ENCODE results near the gene KLF12.

DNA sequence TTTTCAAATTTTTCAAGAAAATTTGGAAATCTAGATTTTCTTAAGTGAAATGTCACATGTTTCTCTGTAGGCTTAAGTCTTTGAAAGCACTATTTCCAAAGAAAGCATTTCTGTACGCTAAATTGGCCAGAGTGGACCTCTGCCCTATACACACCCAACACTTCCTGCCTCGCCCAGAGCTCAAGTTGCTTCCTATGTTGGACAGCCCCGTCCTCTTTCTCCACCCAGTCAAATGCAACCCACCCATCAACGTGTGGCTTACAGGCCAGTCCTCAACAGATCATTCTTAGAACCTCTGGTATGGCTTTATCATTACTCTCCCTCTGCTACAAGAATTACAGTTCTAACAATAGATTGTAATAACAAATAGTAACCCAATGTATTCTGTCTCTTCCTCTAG lies 24.2 kb downstream of the KLF12 start:
- TF ChIP-seq, protein P1, sequence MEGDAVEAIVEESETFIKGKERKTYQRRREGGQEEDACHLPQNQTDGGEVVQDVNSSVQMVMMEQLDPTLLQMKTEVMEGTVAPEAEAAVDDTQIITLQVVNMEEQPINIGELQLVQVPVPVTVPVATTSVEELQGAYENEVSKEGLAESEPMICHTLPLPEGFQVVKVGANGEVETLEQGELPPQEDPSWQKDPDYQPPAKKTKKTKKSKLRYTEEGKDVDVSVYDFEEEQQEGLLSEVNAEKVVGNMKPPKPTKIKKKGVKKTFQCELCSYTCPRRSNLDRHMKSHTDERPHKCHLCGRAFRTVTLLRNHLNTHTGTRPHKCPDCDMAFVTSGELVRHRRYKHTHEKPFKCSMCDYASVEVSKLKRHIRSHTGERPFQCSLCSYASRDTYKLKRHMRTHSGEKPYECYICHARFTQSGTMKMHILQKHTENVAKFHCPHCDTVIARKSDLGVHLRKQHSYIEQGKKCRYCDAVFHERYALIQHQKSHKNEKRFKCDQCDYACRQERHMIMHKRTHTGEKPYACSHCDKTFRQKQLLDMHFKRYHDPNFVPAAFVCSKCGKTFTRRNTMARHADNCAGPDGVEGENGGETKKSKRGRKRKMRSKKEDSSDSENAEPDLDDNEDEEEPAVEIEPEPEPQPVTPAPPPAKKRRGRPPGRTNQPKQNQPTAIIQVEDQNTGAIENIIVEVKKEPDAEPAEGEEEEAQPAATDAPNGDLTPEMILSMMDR (IDR thresholded peaks at IDR 0.05): no peak
- TF ChIP-seq POLR2A (IDR thresholded peaks at IDR 0.05): no peak

All from esophagus squamous epithelium (tissue), 4 donors.